Large intestine (tissue), 3 donors: ENCODE measurements around the gene SEC14L2. TPM values are rescaled to one million over a fixed set of nuclear protein-coding genes. Genes with fewer than 3 reads are reported as not detected.
A peak's percentile ranks its signal among the peaks of the same experiment; 100 is the strongest.

Experiments
- DNase-seq, 2 donors: peaks; one replicate each; pipeline versions ENCODE4 v3.0.0 to v3.0.0-alpha.2; 2013
- H3K27ac ChIP-seq: one replicate; pipeline ENCODE4 v1.5.1; 2013; ENCODE audit warnings: low read length
- H3K27me3 ChIP-seq: 2 replicates; pipeline ENCODE4 v1.6.1; 2013; ENCODE audit warnings: low read length; ENCODE audit not compliant: control insufficient read depth, insufficient read depth
- H3K36me3 ChIP-seq: 2 replicates; pipeline ENCODE4 v1.6.1; 2013; ENCODE audit warnings: low read length; ENCODE audit not compliant: control insufficient read depth, insufficient read depth
- H3K4me1 ChIP-seq: one replicate; pipeline ENCODE4 v1.6.1; 2013; ENCODE audit warnings: low read length; ENCODE audit not compliant: control insufficient read depth, insufficient read depth
- H3K4me3 ChIP-seq: one replicate; pipeline ENCODE4 v1.5.1; 2013; ENCODE audit warnings: low read length
- H3K9me3 ChIP-seq: one replicate; pipeline ENCODE4 v1.6.1; 2013; ENCODE audit warnings: mild to moderate bottlenecking, low read depth, low read length, moderate library complexity; ENCODE audit not compliant: control insufficient read depth
- WGBS: methylation state at CpG from one replicate; pipeline ENCODE4 v1.1.5; 2013; ENCODE audit warnings: low lambda C conversion rate; ENCODE audit not compliant: insufficient coverage; 5-methylcytosine and 5-hydroxymethylcytosine counted together
- polyA plus RNA-seq: library from polyadenylated mRNA; unstranded; fragments of 120-200 nt; gene quantifications from one replicate; pipeline ENCODE4 v1.2.1, GENCODE V29; 2013

Gene SEC14L2
- polyA plus RNA-seq, 1 donor, result 27.5 TPM

DNA sequence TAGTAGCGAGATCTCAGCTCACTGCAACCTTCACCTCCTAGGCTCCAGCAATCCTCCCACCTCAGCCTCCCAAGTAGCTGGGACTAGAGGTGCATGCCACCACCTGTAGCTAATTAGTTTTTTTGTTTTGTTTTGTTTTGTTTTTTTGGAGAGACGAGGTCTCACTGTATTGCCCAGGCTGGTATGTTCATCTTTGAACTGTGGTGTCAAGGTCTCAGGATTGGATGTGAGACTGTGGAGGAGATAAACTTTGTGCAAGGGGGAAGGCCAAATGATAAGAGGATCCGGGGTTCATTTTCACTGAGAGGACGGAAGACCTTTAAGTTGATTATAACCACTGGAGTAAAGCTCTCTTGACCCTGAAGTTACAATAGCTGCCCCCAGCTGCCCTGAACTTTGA lies 8.9 kb downstream of the SEC14L2 start:
- WGBS, result no CpG with 5 or more reads among the region's 4 CpGs
- H3K27ac ChIP-seq, result peak overlapping the region; percentile 8
- DNase-seq, result no peak
- H3K9me3 ChIP-seq, result no peaks in the 10 kb centered on the region
- H3K4me3 ChIP-seq, result no peak overlapping the region
- H3K27me3 ChIP-seq, result no peaks in the 10 kb centered on the region
- H3K4me1 ChIP-seq, result peaks cover 11% of the 10 kb centered on the region
- peaks cover 35% of the 10 kb centered on the region for H3K36me3 ChIP-seq

DNA sequence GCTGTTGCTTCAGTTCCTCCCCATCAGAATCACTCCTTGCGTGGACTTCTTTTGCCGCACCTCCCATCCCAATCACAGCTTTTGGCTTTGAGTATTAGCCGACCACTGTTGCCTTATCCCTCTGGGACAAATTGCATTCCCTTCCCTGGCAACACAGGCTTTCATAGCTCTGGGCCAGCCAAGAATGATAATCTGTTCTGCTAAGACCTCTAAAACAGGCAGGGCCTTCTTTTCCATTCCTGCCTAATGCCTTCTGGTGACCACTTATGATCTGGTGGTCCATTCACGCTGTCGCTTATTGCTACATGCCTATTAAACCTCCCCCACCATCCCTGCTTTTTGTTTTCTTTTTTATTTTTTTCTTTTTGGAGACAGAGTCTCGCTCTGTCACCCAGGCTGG lies 9.6 kb downstream of the SEC14L2 start:
- Histone ChIP-seq H3K27ac (no peak overlapping the region), H3K4me3 (no peak overlapping the region), H3K36me3 (peaks cover 39% of the 10 kb centered on the region), H3K4me1 (peaks cover 11% of the 10 kb centered on the region), H3K9me3 (no peaks in the 10 kb centered on the region), H3K27me3 (no peaks in the 10 kb centered on the region)
- no peak for DNase-seq
- whole genome bisulfite sequencing, result 100% methylated on average over 3 of the region's 6 CpGs

DNA sequence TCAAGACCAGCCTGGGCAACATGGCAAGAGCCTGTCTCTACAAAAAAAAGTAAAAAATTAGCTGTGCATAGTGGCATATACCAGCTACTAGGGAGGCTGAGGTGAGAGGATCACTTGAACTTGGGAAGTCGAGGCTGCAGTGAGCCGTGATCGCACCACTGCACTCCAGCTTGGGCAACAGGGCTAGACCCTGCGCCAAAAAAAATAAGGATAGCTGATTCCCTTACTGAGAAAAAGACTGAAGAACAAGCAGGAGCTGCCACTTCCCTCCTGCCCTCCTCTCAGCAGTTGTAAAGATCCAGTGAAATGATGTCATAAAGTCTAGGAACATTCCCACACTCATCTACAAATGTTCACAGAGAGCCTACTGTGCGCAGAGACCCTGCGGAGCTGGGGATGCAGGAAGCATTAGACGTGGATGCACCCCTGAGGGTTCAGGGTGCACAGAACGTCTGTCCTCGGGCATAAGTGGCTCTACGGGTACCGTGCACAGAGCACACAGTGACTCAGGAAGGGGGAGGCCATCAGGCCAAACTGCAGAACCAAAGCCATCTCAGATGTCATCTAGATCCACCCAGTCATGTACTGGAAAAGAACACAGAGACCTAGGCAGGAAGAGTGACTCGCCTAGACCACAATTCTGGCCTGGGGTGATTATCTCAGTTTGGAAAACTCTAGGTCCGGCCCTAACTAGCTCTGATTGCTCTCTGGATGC lies 11.7 kb downstream of the SEC14L2 start:
- Histone ChIP-seq H3K4me3 (no peak overlapping the region), H3K4me1 (peaks cover 11% of the 10 kb centered on the region), H3K36me3 (peaks cover 54% of the 10 kb centered on the region), H3K9me3 (no peaks in the 10 kb centered on the region), H3K27ac (no peak overlapping the region), H3K27me3 (no peaks in the 10 kb centered on the region)
- WGBS, result no CpG with 5 or more reads among the region's 13 CpGs
- no peak for DNase-seq

DNA sequence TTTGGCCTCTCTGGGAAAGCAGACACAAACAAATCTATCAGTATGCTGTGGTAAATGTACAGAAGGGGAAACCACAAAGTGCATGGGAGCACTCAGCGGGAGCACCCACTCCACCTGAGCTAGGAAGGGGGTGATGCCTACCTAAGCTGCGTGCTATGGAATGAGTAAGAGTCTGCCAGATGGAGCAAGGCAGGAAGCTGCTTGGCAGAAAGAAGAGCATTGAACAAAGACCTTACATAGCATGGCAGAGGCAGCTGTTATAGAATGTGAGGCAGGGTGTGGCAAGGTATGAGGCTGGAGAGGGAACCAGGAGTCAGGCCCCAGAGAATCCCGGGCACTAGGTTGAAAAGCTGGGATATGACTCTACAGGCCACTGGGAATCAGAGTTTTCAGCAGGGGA lies 15.0 kb downstream of the SEC14L2 start:
- DNase-seq, result no peak
- Histone ChIP-seq H3K4me3 (no peak overlapping the region), H3K36me3 (peaks cover 70% of the 10 kb centered on the region), H3K27me3 (no peaks in the 10 kb centered on the region), H3K27ac (no peak overlapping the region), H3K4me1 (peaks cover 12% of the 10 kb centered on the region), H3K9me3 (no peaks in the 10 kb centered on the region)
- no CpG with 5 or more reads among the region's 3 CpGs for WGBS

DNA sequence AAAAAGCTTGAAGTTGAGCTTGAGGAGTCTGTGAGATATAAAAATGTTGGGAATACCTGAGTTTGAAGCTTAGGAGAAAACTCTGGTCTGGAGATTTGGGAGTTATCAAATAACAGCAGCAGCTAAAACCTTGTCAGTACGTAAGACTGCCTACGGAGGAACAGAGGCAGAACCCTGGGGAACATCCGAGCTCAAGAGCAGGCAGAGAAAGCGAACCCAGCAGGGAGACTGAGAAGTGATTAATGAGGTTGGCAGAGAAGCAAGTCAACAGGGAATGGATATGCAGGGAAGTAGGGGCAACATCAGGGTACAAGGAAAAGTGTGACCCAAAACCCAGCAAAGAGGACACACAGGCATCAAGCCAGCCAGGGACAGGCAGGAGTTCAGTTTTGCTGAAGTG lies 16.2 kb downstream of the SEC14L2 start:
- no peak overlapping the region for H3K4me3 ChIP-seq
- H3K9me3 ChIP-seq, result no peaks in the 10 kb centered on the region
- H3K36me3 ChIP-seq, result peaks cover 68% of the 10 kb centered on the region
- WGBS, result 100% methylated on average over 2 of the region's 4 CpGs
- peaks cover 24% of the 10 kb centered on the region for H3K4me1 ChIP-seq
- no peaks in the 10 kb centered on the region for H3K27me3 ChIP-seq
- no peak for DNase-seq
- H3K27ac ChIP-seq, result no peak overlapping the region

DNA sequence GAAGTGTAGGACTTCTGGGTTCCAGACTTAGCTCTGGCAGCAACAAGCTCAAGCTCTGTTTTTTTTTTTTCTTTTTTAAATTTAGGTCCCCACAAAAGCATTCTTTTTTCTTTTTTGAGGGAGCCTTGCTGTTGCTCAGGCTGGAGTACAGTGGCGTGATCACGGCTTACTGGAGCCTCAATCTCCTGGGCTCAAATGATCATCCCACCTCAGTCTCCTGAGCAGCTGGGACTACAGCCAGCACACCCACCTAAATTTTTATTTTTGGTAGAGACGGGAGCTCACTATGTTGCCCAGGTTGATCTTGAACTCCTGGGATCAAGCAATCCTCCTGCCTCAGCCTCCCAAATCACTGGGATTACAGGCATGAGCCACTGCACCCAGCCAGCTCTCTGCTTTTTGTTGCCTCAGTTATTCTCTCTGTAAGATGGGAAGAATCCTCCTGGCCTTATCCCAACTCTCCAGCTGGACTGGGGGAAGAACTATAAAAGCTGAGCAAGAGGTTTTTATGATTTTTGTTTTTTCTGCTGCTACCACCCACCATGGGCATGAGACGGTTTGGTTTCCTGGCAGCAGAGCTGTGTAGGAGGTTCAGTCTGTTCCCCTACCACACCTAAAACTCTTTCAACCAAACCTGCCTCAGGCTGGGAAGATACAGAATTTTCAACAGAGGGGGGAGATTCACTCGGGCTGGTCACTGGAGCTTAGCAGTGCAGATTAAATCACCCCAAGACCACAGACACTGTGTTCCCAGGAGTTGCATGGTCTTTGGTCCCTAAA lies 17.1 kb downstream of the SEC14L2 start:
- no peaks in the 10 kb centered on the region for H3K27me3 ChIP-seq
- H3K9me3 ChIP-seq, result no peaks in the 10 kb centered on the region
- H3K27ac ChIP-seq, result no peak overlapping the region
- H3K36me3 ChIP-seq, result peaks cover 61% of the 10 kb centered on the region
- DNase-seq, result no peak
- H3K4me3 ChIP-seq, result no peak overlapping the region
- peaks cover 32% of the 10 kb centered on the region for H3K4me1 ChIP-seq
- WGBS, result no CpG with 5 or more reads among the region's 5 CpGs

DNA sequence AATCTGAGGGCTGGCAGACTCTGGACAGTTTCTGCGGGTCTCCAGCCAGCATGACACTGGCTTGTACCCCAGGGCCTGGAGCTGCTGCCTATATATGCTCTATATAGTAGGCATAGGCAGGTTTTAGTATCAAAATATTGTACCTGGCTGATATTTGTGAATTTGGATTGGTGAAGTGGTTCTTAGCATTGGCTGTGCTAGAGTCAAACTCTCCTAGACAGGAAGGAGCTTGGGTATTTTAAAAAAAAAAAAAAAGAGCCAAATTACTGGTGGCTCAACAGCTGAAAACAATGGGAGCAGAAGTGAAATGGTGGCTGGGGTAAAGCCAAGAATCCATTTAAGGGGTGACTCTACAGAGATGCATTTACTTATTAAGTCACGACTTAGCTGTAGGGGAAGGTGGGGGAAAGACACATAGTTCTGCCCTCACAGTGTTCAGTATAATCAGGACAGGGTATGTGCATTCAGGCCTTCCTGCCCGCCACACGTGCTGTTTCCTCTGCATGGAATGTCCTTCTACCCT lies 17.8 kb downstream of the SEC14L2 start:
- H3K4me1 ChIP-seq, result peaks cover 37% of the 10 kb centered on the region
- peaks cover 55% of the 10 kb centered on the region for H3K36me3 ChIP-seq

DNA sequence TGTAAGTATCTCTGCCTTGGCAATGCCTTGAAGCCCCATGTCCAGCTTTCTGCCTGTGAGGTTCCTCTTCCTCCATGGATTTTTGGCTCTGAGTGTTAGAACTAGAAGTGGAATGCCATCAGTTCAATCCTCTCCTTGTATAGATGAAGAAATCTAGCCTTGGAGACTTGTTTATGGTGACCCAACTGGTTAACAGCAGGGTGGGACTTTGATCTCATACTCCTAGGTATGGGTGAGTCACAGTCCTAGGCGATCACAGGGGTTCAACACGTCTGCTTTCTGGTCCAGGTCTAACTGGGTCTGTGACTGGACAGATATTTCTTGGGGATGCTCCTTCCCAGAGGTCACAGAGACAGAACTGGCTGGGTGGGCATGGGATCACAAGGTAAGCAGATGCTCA lies 19.6 kb downstream of the SEC14L2 start:
- H3K9me3 ChIP-seq, result no peaks in the 10 kb centered on the region

More for the DNA sequence above, 17.8 kb downstream of the SEC14L2 start:
- H3K9me3 ChIP-seq, result no peaks in the 10 kb centered on the region
- no peak overlapping the region for H3K27ac ChIP-seq
- no peaks in the 10 kb centered on the region for H3K27me3 ChIP-seq
- no peak for DNase-seq
- no peak overlapping the region for H3K4me3 ChIP-seq
- no CpG with 5 or more reads among the region's 4 CpGs for WGBS

DNA sequence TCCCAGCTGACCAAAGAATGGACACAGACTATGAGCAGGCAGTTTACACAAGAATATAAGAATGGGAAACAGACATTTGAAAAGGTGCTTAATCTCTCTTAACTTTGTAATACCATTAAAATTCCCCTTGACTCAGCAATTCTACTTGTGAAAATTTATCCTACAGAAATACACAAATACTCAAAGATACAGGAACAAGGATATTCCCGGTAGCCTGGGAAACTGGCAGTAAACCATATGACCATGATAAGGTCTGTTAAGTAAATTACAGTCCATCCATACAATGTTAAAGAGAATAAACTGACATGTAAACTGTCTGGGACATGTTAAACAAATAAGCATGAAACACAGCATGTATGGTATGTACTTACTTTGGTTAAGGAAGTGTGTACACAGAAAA lies 20.0 kb downstream of the SEC14L2 start:
- no peaks in the 10 kb centered on the region for H3K27me3 ChIP-seq
- no peaks in the 10 kb centered on the region for H3K9me3 ChIP-seq
- peak overlapping the region; percentile 82 for H3K27ac ChIP-seq
- H3K36me3 ChIP-seq, result peaks cover 46% of the 10 kb centered on the region
- no peak overlapping the region for H3K4me3 ChIP-seq
- WGBS, result no CpG with 5 or more reads among the region's 1 CpG
- H3K4me1 ChIP-seq, result peaks cover 52% of the 10 kb centered on the region
- DNase-seq, result no peak

More for the DNA sequence above, 19.6 kb downstream of the SEC14L2 start:
- no CpG with 5 or more reads among the region's 2 CpGs for WGBS
- no peaks in the 10 kb centered on the region for H3K27me3 ChIP-seq
- no peak overlapping the region for H3K4me3 ChIP-seq
- peaks cover 51% of the 10 kb centered on the region for H3K4me1 ChIP-seq
- peak; percentile 85 to 90 for DNase-seq
- H3K36me3 ChIP-seq, result peaks cover 49% of the 10 kb centered on the region
- peak overlapping the region; percentile 82 for H3K27ac ChIP-seq

DNA sequence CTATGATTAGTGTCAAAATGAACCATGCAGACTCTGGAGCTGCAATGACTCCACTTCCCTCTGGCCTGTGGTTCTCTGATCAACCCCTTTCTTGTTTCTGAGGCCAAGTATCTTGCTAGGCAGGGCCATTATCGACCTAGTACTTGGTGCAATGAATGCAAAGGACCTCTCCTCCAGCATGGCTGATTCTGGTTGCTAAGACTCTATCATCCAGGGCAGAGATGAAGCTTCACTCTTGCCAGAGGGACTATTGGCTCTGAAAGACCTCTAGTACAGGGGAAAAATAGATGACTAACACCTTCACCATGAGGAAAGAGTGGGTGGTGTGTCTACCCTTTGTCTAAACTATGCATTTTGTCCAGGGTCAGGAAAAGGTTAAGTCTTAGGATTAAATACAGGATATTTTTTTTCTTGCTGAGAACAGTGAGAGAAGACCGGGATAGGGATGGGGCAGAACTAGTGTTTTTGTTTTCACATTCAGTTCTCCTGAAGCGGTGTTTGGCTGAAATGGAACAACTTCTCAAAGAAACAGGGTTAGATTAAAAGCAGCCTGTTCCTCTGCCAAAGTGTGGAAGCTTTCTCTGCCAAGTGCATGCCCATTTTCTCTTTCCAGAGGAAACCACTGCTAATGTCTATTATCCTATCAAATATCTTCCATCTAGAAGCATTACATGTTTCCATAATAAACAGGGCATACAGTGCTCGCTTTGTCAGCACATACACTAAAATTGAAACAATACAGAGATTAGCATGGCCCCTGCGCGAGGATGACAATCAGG lies 23.7 kb downstream of the SEC14L2 start:
- Histone ChIP-seq H3K4me3 (no peak overlapping the region), H3K9me3 (no peaks in the 10 kb centered on the region), H3K36me3 (peaks cover 20% of the 10 kb centered on the region), H3K27ac (peak overlapping the region; percentile 99), H3K4me1 (peaks cover 77% of the 10 kb centered on the region), H3K27me3 (no peaks in the 10 kb centered on the region)
- no peak for DNase-seq
- no CpG with 5 or more reads among the region's 6 CpGs for WGBS
